COLO829 (cell line): ENCODE data around the gene SUOX.
A peak's percentile ranks its signal among the peaks of the same experiment; 100 is the strongest.
"Not testable (repeated sequence)": the region's sequence is repeated elsewhere in the genome, so short reads cannot be mapped to it uniquely, and the experiment has no call there.

Experiments
- DNase-seq: peaks from one replicate; pipeline ENCODE4 v3.0.0; 2012; ENCODE audit warnings: low spot score

Gene SUOX

DNA sequence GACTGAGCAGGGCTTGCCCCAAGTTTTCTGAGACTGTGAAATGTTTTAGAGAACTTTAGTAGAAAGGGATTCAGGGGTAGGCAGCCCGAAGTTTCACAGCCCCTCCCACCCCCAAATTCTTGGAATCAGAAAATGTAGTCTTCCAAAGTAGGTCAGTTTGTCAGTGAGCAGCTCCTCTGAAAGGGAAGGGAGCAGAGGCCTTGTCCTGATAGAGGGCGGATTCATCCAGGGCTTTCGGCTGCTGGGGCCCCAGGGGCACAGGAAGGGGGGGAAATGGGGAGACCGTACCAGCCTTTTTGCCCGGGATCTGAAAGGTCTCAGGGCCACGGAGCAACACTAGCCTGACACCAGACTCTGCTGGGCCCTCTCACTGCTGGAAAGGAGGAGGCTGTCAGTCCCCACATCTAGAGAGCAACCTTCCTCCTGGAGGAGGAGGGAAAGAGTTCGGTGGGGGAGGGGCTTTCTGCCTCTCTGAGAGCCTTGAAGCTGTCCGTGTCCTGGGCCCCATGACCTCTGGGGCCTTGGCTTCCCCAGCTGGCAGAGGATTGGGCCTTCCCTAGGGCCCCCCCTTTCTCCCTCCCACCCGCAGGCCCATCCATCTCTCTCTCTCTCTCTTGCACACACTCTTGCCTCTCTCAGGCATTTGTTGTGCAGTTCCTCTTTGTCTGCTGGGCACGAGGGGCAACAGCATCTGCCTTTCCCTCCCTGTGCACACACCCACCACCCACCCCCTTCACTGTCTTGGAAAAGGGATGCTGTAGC is 23.5 kb downstream of the SUOX start, which contains the start of gene IKZF4:
TSS of gene IKZF4 (plus strand) at position 621 of the 762 bp plus-strand sequence. CDS start 451 bp downstream, outside the sequence.
- no peak for DNase-seq

DNA sequence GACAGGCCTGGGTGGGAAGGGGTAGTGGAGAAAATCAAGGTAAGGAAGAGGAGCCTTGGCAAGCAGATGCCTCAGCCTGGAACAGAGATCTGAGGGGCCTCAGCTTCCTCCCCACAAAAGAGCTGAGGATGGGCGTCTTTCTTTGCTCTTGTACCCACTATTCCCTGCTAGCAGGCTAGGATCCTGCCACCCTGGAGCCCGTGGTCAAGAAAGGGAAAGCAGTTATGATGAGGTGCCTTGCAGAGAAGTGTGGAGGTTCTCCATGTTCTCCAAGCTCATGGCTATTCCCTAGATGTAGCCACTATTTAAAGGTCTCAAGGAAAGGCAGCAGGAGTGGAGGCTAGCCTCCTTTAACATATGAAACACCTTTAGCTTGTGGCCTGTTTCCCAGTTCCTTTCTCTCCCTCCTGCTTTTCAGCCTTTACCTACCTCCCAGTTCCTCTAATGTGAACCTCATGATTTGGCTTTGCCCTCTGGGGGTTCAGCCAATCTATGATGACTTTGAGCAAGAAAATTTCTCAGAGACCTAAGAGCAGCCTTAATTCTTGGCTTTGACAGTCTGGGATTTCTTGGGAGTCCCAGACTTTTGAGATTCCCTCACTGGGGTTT is 24.9 kb downstream of the SUOX start:
- no peak for DNase-seq

DNA sequence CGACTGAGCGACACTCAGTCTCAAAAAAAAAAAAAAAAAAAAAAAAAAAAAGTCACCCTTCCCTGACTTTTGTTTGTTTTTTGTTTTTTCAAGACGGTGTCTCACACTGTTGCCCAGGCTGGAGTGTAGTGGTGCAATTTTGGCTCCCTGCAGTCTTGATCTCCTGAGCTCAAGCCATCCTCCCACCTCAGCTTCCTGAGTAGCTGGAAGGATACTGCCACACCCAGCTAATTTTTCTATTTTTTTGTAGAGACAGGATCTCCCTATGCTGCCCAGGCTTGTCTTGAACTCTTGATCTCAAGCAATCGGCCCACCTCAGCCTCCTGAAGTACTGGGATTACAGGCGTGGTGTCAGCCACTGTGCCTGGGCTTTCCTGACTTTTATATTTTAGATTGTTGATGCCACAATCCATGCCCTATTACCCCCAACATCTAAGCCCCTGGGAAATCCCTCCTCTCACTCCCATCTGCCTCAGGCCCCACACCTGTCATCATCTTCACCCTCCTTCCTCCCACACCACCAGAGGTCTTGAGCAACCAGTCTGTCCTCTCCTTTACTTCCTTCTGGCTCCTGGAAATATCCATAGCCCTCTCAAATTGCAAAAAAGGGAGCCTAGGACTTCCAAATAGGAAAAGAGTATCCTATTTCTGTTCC is 31.6 kb downstream of the SUOX start:
- DNase-seq: no peak

DNA sequence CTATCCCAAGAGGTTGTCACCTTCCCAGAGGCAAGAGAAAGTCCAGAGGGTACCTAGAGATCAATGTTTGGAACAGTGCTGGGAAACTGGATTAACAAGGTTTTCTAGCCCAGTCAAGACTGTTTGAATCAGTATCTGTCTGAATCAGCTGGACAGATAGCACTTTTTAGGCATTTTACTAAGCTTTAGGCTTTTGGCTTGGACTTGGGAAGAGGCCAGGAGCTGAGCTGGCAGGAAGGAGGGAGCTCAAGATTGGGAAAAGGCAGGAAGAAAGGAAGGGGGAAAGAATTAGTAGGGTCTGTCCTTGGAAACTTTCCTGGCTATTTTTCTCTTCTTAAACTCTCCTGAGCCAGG is 32.1 kb downstream of the SUOX start:
- no peak for DNase-seq

GRCh38 chr12:56029666-56030293 is 32.7 kb downstream of the SUOX start:
- peak; percentile 35 for DNase-seq

GRCh38 chr12:56031987-56032386 is 34.9 kb downstream of the SUOX start:
- DNase-seq: no peak

GRCh38 chr12:56034586-56035332 is 37.7 kb downstream of the SUOX start:
- no peak for DNase-seq

- no peak for DNase-seq
Observed at GRCh38 chr12:56037161-56037560, 40.1 kb downstream of the SUOX start.

- no peak for DNase-seq
Observed at GRCh38 chr12:56038022-56038655, 41.1 kb downstream of the SUOX start.

- DNase-seq: no peak
Observed at GRCh38 chr12:56040151-56040550, 43.1 kb downstream of the SUOX start.

GRCh38 chr12:56040963-56041551 is 44.0 kb downstream of the SUOX start:
- no peak for DNase-seq

- DNase-seq: peak; percentile 88
Observed at GRCh38 chr12:56041552-56042429, 44.7 kb downstream of the SUOX start, which contains the start of gene RPS26. Gene RPS26 (plus strand): TSS chr12:56041918. CDS start chr12:56042167, 249 bp downstream.

DNA sequence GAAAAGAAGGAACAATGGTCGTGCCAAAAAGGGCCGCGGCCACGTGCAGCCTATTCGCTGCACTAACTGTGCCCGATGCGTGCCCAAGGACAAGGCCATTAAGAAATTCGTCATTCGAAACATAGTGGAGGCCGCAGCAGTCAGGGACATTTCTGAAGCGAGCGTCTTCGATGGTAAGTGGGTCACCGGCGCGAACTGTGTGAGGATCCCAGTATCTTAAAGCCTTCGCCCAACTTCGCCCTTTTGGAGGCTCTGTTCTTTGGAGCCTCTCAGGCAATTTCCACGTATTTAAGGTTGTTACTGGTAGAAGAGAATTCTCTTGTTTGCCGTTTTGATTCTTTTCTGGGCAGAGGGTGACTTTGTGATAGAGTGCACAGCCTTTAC is 45.3 kb downstream of the SUOX start:
- not testable (repeated sequence) for DNase-seq

- DNase-seq: no peak
Observed at GRCh38 chr12:56042843-56043242, 45.8 kb downstream of the SUOX start.

GRCh38 chr12:56046027-56046780 is 49.1 kb downstream of the SUOX start:
- no peak for DNase-seq

GRCh38 chr12:56053407-56053893 is 56.4 kb downstream of the SUOX start:
- no peak for DNase-seq
